ENCODE measurements around the gene FMNL2.

Gene FMNL2

DNA sequence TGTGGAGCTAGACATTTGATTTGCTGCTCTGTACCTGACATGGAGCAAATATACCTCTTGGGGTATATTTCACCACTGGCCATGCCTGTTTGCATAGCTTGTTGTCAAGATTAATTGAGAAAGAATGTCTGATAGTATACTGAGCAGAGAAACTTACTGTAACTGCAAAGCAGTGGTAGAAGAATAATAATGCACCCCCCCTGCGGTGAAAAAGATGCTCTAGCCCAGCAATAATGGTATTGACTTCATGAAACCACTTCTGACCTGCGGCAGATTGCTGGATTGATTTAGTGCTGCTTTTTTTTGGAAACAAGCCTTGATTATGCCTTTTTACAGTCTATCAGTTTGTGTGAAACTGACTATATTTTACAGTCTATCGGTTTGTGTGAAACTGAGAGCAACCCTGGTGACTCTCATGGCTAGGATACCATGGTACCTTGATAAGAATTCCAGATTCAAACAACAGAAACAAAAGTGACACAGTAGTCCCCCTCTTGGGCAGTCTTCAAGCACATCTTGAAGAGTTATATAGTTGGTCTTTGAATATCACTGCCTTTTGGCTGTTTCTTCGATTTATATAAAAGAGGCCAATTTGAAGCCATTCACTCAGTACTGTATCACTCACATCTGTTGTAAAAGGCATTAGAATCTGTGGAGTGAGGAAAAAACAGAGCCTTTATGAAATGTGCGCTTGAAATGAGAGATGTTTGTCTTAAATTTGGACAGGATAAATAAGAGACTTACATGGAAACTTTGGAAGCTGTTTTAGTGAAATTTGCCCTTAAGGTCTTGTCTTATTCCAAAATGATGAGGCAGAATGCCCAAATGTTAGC, 102.5 kb downstream of the FMNL2 start:
- no peaks in the 10 kb centered on the region for H3K36me3 ChIP-seq (ENCODE audit: control insufficient read depth, insufficient read depth, low read length)
- H3K27ac ChIP-seq (ENCODE audit: low read depth, low read length, severe bottlenecking) = no peak overlapping the region
- no peaks in the 10 kb centered on the region for H3K9me3 ChIP-seq (ENCODE audit: control insufficient read depth, low read length)
- 96 to 100% methylated on average over 2 to 3 of the region's 5 CpGs for WGBS, 2 experiments (ENCODE audit: insufficient coverage in 2 of 2)
- peaks cover 7% of the 10 kb centered on the region for H3K4me1 ChIP-seq (ENCODE audit: control insufficient read depth, insufficient read depth, low read length, poor library complexity, severe bottlenecking)
- H3K4me3 ChIP-seq (ENCODE audit: extremely low read depth, insufficient read depth, low read length, poor library complexity, severe bottlenecking) = no peak overlapping the region

DNA sequence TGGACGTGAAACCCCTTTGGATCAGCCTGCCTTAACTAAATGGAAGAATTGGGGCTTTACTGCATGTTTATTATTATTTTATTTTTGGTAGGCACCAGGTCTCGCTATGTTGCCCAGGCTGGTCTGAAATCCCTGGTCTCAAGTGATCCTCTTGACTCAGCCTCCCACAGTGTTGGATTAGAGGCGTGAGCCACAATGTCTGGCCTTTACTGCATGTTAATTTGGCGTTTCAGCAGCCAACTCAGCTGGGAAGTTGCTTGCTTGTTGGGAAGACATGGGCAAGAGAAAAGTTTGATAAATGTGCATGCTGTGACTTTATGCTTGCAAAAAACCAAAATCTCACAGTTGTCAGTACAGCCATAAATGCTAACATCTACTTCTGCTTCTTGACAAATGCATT, 105.1 kb downstream of the FMNL2 start:
- peak overlapping the region; percentile 23 for H3K27ac ChIP-seq (ENCODE audit: low read depth, low read length, severe bottlenecking)
- H3K9me3 ChIP-seq (ENCODE audit: control insufficient read depth, low read length) = no peaks in the 10 kb centered on the region

DNA sequence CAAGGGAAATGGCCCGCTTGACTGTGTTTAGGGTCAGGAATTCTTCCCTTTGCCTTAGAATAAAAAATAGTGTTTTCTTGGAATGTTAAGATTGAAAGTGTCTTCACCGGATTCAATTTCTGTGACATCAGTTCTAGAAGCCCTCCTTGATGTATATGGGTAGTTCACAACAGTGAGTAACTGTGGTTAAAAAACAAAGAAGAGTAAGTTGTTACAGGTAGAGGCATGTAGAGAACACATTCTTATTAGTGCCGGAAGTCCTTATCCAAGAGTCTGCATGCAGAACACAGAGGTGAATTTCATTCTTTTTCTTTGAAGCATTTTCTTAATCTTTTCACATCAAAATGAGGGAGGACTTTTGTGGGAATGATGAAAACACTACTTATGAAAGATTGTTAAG, 105.5 kb downstream of the FMNL2 start:
- peak overlapping the region; percentile 23 for H3K27ac ChIP-seq (ENCODE audit: low read depth, low read length, severe bottlenecking)
- WGBS, 2 experiments (ENCODE audit: insufficient coverage in 2 of 2) = 94 to 100% methylated on average over 1 to 2 of the region's 3 CpGs
- H3K4me1 ChIP-seq (ENCODE audit: control insufficient read depth, insufficient read depth, low read length, poor library complexity, severe bottlenecking) = peaks cover 7% of the 10 kb centered on the region
- no peaks in the 10 kb centered on the region for H3K36me3 ChIP-seq (ENCODE audit: control insufficient read depth, insufficient read depth, low read length)
- no peak overlapping the region for H3K4me3 ChIP-seq (ENCODE audit: extremely low read depth, insufficient read depth, low read length, poor library complexity, severe bottlenecking)
- H3K9me3 ChIP-seq (ENCODE audit: control insufficient read depth, low read length) = no peaks in the 10 kb centered on the region

More for the DNA sequence above, 105.1 kb downstream of the FMNL2 start:
- 72 to 89% methylated on average over 2 to 4 of the region's 4 CpGs for WGBS, 2 experiments (ENCODE audit: insufficient coverage in 2 of 2)
- no peaks in the 10 kb centered on the region for H3K36me3 ChIP-seq (ENCODE audit: control insufficient read depth, insufficient read depth, low read length)
- H3K4me1 ChIP-seq (ENCODE audit: control insufficient read depth, insufficient read depth, low read length, poor library complexity, severe bottlenecking) = peaks cover 7% of the 10 kb centered on the region
- no peak overlapping the region for H3K4me3 ChIP-seq (ENCODE audit: extremely low read depth, insufficient read depth, low read length, poor library complexity, severe bottlenecking)

DNA sequence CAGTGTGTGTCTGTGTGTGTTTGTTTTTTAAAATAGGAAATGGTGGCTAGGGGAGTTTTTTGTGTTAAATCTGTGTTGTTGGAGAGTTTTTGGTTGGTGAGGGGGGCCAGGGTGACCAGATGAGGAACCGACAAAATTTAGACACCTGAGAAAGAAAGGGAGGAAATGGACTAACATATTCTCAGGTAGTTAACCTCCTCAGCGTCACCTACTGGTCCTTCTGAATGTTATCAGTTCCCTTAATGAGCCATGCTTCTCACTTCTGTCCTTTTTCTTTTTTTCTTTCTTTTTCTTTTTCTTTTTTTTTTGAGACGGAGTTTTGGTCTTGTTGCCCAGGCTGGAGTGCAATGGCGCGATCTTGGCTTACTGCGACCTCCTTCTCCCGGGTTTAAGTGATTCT, 107.0 kb downstream of the FMNL2 start:
- H3K27ac ChIP-seq (ENCODE audit: low read depth, low read length, severe bottlenecking) = no peak overlapping the region
- no peaks in the 10 kb centered on the region for H3K9me3 ChIP-seq (ENCODE audit: control insufficient read depth, low read length)
- H3K4me3 ChIP-seq (ENCODE audit: extremely low read depth, insufficient read depth, low read length, poor library complexity, severe bottlenecking) = no peak overlapping the region
- peaks cover 15% of the 10 kb centered on the region for H3K4me1 ChIP-seq (ENCODE audit: control insufficient read depth, insufficient read depth, low read length, poor library complexity, severe bottlenecking)
- no peaks in the 10 kb centered on the region for H3K36me3 ChIP-seq (ENCODE audit: control insufficient read depth, insufficient read depth, low read length)
- 83 to 100% methylated on average over 1 to 6 of the region's 7 CpGs for WGBS, 2 experiments (ENCODE audit: insufficient coverage in 2 of 2)

DNA sequence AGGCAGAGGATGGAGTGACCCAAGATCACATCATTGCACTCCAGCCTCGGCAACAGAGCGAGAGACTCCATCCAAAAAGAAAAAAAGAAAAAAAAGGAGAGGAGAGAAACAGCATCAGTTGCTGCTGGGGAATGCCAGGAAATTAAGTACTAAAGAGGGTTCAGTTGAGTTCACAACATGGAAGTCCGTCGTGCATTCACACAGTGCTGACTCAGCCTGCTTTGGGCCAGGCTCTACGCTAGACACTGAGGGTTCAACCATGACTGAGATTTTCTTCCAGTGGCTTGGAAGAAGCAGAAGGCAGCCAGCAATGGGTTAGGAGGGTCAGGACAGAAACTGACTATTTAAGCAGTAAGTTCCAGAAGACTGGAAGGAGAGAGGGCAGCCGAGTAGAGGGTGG, 108.8 kb downstream of the FMNL2 start:
- Histone ChIP-seq H3K27ac (ENCODE audit: low read depth, low read length, severe bottlenecking) (no peak overlapping the region), H3K4me3 (ENCODE audit: extremely low read depth, insufficient read depth, low read length, poor library complexity, severe bottlenecking) (no peak overlapping the region), H3K9me3 (ENCODE audit: control insufficient read depth, low read length) (no peaks in the 10 kb centered on the region), H3K4me1 (ENCODE audit: control insufficient read depth, insufficient read depth, low read length, poor library complexity, severe bottlenecking) (peaks cover 15% of the 10 kb centered on the region), H3K36me3 (ENCODE audit: control insufficient read depth, insufficient read depth, low read length) (no peaks in the 10 kb centered on the region)
- 93 to 95% methylated on average over 4 to 5 of the region's 6 CpGs for WGBS, 2 experiments (ENCODE audit: insufficient coverage in 2 of 2)

DNA sequence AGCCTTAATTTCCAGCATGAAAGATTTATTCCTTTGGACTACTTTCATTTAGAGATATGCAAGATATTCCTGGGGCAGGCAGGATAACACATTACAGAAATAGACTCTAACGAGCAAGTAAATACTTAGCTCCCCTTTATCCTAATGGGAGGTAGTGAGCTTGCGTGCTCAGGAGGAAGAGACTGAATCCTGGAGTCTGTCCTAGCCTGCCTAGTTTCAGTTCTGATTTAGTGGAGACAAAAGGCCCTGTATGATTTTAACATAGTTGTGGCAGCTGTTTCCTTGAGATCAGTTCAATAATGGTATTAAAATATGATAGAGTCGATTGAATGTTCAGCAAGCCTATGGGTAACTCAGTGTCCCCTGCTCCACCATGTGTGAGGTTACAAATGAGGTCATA, 109.5 kb downstream of the FMNL2 start:
- H3K27ac ChIP-seq (ENCODE audit: low read depth, low read length, severe bottlenecking) = no peak overlapping the region
- no peaks in the 10 kb centered on the region for H3K36me3 ChIP-seq (ENCODE audit: control insufficient read depth, insufficient read depth, low read length)
- 88 to 100% methylated on average over 1 of the region's 3 CpGs for WGBS, 2 experiments (ENCODE audit: insufficient coverage in 2 of 2)
- peaks cover 15% of the 10 kb centered on the region for H3K4me1 ChIP-seq (ENCODE audit: control insufficient read depth, insufficient read depth, low read length, poor library complexity, severe bottlenecking)
- no peak overlapping the region for H3K4me3 ChIP-seq (ENCODE audit: extremely low read depth, insufficient read depth, low read length, poor library complexity, severe bottlenecking)
- H3K9me3 ChIP-seq (ENCODE audit: control insufficient read depth, low read length) = no peaks in the 10 kb centered on the region

DNA sequence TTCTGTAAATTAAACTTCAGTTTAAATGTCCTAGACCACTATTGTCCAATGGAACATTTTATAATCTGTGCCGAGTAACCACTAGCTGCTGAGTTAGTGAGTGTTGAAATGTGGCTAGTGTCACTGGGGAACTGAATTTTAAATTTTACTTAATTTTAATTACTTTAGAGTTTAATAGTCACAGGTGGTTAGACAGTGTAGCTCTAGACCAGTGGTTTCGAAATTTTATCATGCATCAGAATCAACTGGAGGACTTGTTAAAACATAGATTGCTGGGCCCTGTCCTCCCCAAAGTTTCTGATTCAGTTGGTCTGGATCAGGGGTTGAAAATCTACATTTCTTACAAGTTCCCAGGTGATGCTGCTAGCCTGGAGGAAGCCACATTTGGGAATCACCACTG, 110.4 kb downstream of the FMNL2 start:
- Histone ChIP-seq H3K4me3 (ENCODE audit: extremely low read depth, insufficient read depth, low read length, poor library complexity, severe bottlenecking) (no peak overlapping the region), H3K9me3 (ENCODE audit: control insufficient read depth, low read length) (no peaks in the 10 kb centered on the region), H3K36me3 (ENCODE audit: control insufficient read depth, insufficient read depth, low read length) (no peaks in the 10 kb centered on the region), H3K27ac (ENCODE audit: low read depth, low read length, severe bottlenecking) (no peak overlapping the region), H3K4me1 (ENCODE audit: control insufficient read depth, insufficient read depth, low read length, poor library complexity, severe bottlenecking) (peaks cover 10% of the 10 kb centered on the region)
- no CpG with 5 or more reads among the region's 2 CpGs for WGBS, 2 experiments (ENCODE audit: insufficient coverage in 2 of 2)

DNA sequence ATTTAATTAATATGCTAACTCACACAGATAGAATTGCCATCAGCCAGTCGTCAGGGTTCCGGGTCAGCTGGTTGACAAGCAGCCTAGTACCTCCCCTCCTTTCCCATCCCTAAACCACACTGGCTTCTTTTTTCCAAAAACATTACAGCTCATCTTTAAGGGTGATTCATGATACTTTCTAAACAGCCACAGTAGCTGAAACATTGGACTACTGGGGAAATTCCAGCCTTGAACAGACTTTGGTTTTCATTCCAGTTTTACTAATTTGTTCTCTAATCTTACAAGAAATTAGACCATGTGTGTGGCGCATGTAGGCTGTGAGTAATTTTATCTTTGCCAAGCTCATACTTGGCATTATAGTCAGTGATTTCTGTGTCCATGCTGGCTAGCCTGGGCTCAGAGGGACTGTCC, 110.8 kb downstream of the FMNL2 start:
- H3K36me3 ChIP-seq (ENCODE audit: control insufficient read depth, insufficient read depth, low read length) = no peaks in the 10 kb centered on the region
- peaks cover 9% of the 10 kb centered on the region for H3K4me1 ChIP-seq (ENCODE audit: control insufficient read depth, insufficient read depth, low read length, poor library complexity, severe bottlenecking)
- no peaks in the 10 kb centered on the region for H3K9me3 ChIP-seq (ENCODE audit: control insufficient read depth, low read length)
- H3K4me3 ChIP-seq (ENCODE audit: extremely low read depth, insufficient read depth, low read length, poor library complexity, severe bottlenecking) = no peak overlapping the region
- WGBS, 2 experiments (ENCODE audit: insufficient coverage in 2 of 2) = 80 to 83% methylated on average over 2 to 3 of the region's 3 CpGs
- H3K27ac ChIP-seq (ENCODE audit: low read depth, low read length, severe bottlenecking) = no peak overlapping the region

DNA sequence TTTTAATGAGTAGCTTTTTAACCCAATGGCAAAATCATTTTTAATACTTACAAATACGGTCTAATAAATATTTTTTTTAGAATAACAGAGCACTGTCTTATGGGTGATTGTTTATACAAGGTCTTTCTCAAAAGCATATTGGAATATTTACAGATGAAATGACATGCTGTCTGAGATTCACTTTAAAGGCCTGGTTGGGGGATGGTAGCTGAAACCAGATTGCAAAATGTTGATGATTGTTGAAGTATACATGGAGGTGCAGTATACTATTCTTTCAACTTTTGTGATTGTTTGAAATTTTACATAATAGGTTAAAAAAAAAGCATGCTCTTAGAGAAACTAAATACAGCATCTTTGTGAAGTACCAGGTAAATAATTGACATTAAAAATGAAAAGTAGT, 111.2 kb downstream of the FMNL2 start:
- no CpG with 5 or more reads among the region's 1 CpG for WGBS, 2 experiments (ENCODE audit: insufficient coverage in 2 of 2)
- no peak overlapping the region for H3K27ac ChIP-seq (ENCODE audit: low read depth, low read length, severe bottlenecking)
- no peak overlapping the region for H3K4me3 ChIP-seq (ENCODE audit: extremely low read depth, insufficient read depth, low read length, poor library complexity, severe bottlenecking)
- no peaks in the 10 kb centered on the region for H3K9me3 ChIP-seq (ENCODE audit: control insufficient read depth, low read length)
- peaks cover 9% of the 10 kb centered on the region for H3K4me1 ChIP-seq (ENCODE audit: control insufficient read depth, insufficient read depth, low read length, poor library complexity, severe bottlenecking)
- no peaks in the 10 kb centered on the region for H3K36me3 ChIP-seq (ENCODE audit: control insufficient read depth, insufficient read depth, low read length)

DNA sequence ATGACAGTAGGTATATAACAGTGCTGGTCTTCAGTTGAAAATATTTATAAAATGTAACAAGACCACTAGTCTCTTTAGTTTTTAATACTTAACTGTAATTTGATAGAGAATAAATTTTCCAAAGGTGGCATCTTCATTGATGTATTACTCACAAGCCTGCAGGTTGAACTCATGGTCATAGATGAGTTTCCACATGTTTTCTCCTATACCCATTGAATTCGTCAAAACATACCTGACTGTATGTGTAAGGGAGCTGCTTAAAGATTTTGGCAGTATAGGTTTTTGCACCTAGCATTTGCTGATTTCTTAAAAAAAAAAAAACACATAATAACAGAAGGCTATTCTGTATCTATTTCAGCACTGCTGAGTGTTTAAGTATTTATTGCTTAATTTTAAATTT, 112.9 kb downstream of the FMNL2 start:
- Histone ChIP-seq H3K9me3 (ENCODE audit: control insufficient read depth, low read length) (no peaks in the 10 kb centered on the region), H3K4me1 (ENCODE audit: control insufficient read depth, insufficient read depth, low read length, poor library complexity, severe bottlenecking) (peaks cover 9% of the 10 kb centered on the region), H3K27ac (ENCODE audit: low read depth, low read length, severe bottlenecking) (no peak overlapping the region), H3K4me3 (ENCODE audit: extremely low read depth, insufficient read depth, low read length, poor library complexity, severe bottlenecking) (no peak overlapping the region), H3K36me3 (ENCODE audit: control insufficient read depth, insufficient read depth, low read length) (no peaks in the 10 kb centered on the region)
- no CpG with 5 or more reads among the region's 1 CpG for WGBS, 2 experiments (ENCODE audit: insufficient coverage in 2 of 2)

DNA sequence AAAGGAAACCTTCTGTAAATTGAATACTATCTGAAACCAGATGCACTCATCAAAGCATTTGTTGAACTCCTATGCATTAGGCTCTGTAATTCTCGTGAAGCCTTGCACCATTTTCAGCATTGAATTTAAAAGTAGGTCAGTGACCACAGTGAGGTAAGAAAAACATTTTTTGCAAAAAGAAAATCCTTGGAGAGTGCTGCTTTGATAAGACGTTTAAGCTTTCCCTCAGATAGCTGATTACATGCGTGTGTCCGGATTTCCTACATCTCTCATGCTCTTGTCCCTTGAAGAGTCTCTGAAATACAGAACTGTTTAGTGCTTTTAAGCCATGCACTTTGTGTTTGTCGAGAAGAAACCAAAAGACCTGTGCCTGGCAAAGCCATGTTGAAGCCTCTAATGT, 113.6 kb downstream of the FMNL2 start:
- H3K27ac ChIP-seq (ENCODE audit: low read depth, low read length, severe bottlenecking) = no peak overlapping the region
- WGBS, 2 experiments (ENCODE audit: insufficient coverage in 2 of 2) = 90 to 92% methylated on average over 5 of the region's 5 CpGs

More for the DNA sequence above, 113.6 kb downstream of the FMNL2 start:
- Histone ChIP-seq H3K4me3 (ENCODE audit: extremely low read depth, insufficient read depth, low read length, poor library complexity, severe bottlenecking) (no peak overlapping the region), H3K36me3 (ENCODE audit: control insufficient read depth, insufficient read depth, low read length) (no peaks in the 10 kb centered on the region), H3K9me3 (ENCODE audit: control insufficient read depth, low read length) (no peaks in the 10 kb centered on the region), H3K4me1 (ENCODE audit: control insufficient read depth, insufficient read depth, low read length, poor library complexity, severe bottlenecking) (peaks cover 9% of the 10 kb centered on the region)

All from mesodermal cell (in vitro differentiated cells).